ENCODE measurements around the gene INTS11.
A peak's percentile ranks its signal among the peaks of the same experiment; 100 is the strongest.

INTS11 gene

GRCh38 chr1:1298861-1299685 is 25.4 kb downstream of the INTS11 start:
- DNase-seq: no peak

GRCh38 chr1:1297802-1298424 is 26.5 kb downstream of the INTS11 start:
- no peak for DNase-seq

- DNase-seq: no peak
These were observed 28.1 kb downstream of the INTS11 start for GRCh38 chr1:1296070-1297061.

- no peak for DNase-seq
These were observed 29.1 kb downstream of the INTS11 start for GRCh38 chr1:1295154-1295923.

- DNase-seq: no peak
These were observed 30.1 kb downstream of the INTS11 start for GRCh38 chr1:1294250-1294890.

GRCh38 chr1:1293263-1294249 is 30.9 kb downstream of the INTS11 start:
- DNase-seq: no peak

- DNase-seq: no peak
These were observed 31.6 kb downstream of the INTS11 start for GRCh38 chr1:1292851-1293250.

- no peak for DNase-seq
These were observed 32.0 kb downstream of the INTS11 start for GRCh38 chr1:1292442-1292779.

GRCh38 chr1:1291548-1292441 is 32.7 kb downstream of the INTS11 start:
- peak; percentile 87 for DNase-seq

- no peak for DNase-seq
These were observed 33.4 kb downstream of the INTS11 start for GRCh38 chr1:1291023-1291528.

- peak; percentile 87 for DNase-seq
These were observed 34.2 kb downstream of the INTS11 start for GRCh38 chr1:1290238-1290731.

- no peak for DNase-seq
These were observed 37.0 kb downstream of the INTS11 start for GRCh38 chr1:1287288-1288110.

GRCh38 chr1:1286313-1287261 is 37.9 kb downstream of the INTS11 start:
- no peak for DNase-seq

GRCh38 chr1:1285611-1286311 is 38.7 kb downstream of the INTS11 start:
- DNase-seq: no peak

GRCh38 chr1:1285102-1285571 is 39.3 kb downstream of the INTS11 start:
- no peak for DNase-seq

All from activated effector memory CD4-positive, alpha-beta T cell treated with anti-CD3 and anti-CD28 coated beads, Interleukin-2, amount 50 U/mL, for 16 hours (primary cell).